ENCODE results near the gene MDP1. TPM values are rescaled to one million over a fixed set of nuclear protein-coding genes. Genes with fewer than 3 reads are reported as not detected.
"Not testable (repeated sequence)": the region's sequence is repeated elsewhere in the genome, so short reads cannot be mapped to it uniquely, and the experiment has no call there.

The MDP1 gene
- polyA plus RNA-seq, 1 donor from 2014 or later: 33.5 TPM

- peak overlapping the region in 1 of 4 donors; percentile 69 for H3K4me3 Mint-ChIP-seq
- H3K36me3 Mint-ChIP-seq: peaks cover 8% of the 10 kb centered on the region
- peak overlapping the region in 1 of 3 donors; percentile 11 for H3K27ac Mint-ChIP-seq
- peaks cover 6 to 25% (median 16%) of the 10 kb centered on the region in 3 donors for H3K4me1 Mint-ChIP-seq
- peaks cover 0 to 5% (median 2%) of the 10 kb centered on the region in 3 donors for H3K9me3 Mint-ChIP-seq
- H3K27me3 Mint-ChIP-seq: no peaks in the 10 kb centered on the region
Observed at GRCh38 chr14:24204163-24205146, 11.4 kb downstream of the MDP1 start.

GRCh38 chr14:24203249-24203886, 12.5 kb downstream of the MDP1 start:
- H3K27me3 Mint-ChIP-seq, H3K36me3 Mint-ChIP-seq, H3K27ac Mint-ChIP-seq, H3K9me3 Mint-ChIP-seq: not testable (repeated sequence)
- H3K4me3 Mint-ChIP-seq: peak overlapping the region in 1 of 4 donors; percentile 49
- peaks cover 13 to 34% (median 26%) of the 10 kb centered on the region in 3 donors for H3K4me1 Mint-ChIP-seq

- not testable (repeated sequence) for H3K36me3 Mint-ChIP-seq, H3K27ac Mint-ChIP-seq, H3K27me3 Mint-ChIP-seq, H3K9me3 Mint-ChIP-seq
- H3K4me3 Mint-ChIP-seq: peak overlapping the region in 1 of 4 donors; percentile 49
- H3K4me1 Mint-ChIP-seq: peaks cover 14 to 34% (median 26%) of the 10 kb centered on the region in 3 donors
Observed at GRCh38 chr14:24202538-24202937, 13.3 kb downstream of the MDP1 start.

GRCh38 chr14:24198814-24199524, 16.9 kb downstream of the MDP1 start:
- Mint-ChIP-seq H3K27me3 (no peaks in the 10 kb centered on the region), H3K4me1 (peaks cover 27 to 30% (median 28%) of the 10 kb centered on the region in 3 donors), H3K9me3 (peaks cover 0 to 5% (median 2%) of the 10 kb centered on the region in 3 donors), H3K4me3 (peak overlapping the region in 2 of 4 donors; percentile 20 to 97), H3K27ac (peak overlapping the region; percentile 63 to 84 (median 63)), H3K36me3 (peaks cover 2% of the 10 kb centered on the region)

- Mint-ChIP-seq H3K27me3 (no peaks in the 10 kb centered on the region), H3K4me1 (peaks cover 30 to 31% (median 31%) of the 10 kb centered on the region in 3 donors), H3K36me3 (peaks cover under 1% of the 10 kb centered on the region), H3K27ac (peak overlapping the region; percentile 94 to 99 (median 99)), H3K4me3 (peak overlapping the region in 3 of 4 donors; percentile 93 to 97 (median 97)), H3K9me3 (peaks cover 0 to 1% (median 0%) of the 10 kb centered on the region in 3 donors)
Observed at GRCh38 chr14:24197056-24197450, 18.8 kb downstream of the MDP1 start.

DNA sequence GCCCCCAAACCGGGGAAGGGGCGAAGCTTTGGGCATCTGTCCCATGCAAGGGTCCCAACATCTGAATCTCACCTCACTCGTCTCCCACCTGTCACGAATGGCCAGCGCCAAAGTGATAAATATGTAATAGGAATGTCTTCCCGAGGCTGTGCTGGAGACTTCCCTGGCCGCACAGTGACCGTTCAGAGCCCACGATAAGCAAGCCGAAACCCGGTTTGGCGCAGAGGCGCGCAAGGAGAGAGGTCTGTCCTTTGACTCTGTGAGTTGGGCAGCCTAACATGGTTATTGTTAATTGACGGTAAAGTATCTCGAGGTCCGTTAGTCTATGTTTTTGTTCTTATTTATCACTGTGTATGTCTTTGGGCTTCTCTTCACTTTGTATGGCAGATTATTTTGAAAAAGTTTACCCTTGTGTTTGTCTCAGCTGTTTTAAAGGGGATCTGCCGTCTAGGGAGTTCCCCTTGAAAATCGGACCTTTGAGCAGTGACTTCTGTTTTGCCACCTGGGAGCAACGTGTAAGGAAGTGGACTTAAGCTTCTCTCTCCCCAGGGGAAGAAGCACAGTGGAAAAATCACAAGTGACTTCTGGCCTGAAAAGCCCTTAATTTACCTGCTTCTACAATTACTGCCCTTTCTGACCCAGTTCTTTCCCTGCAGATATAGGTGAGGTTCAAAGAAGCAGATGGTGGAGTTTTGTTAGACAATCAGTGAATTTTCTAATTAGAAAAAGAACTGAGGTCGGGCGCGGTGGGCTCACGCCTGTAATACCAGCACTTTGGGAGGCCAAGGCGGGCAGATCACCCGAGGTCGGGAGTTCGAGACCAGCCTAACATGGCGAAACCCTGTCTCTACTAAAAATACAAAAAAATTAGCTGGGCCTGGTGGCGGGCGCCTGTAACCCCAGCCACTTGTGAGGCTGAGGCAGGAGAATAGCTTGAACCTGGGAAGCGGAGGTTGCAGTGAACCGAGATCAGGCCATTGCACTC, 19.5 kb downstream of the MDP1 start:
- peaks cover 30 to 31% (median 31%) of the 10 kb centered on the region in 3 donors for H3K4me1 Mint-ChIP-seq

DNA sequence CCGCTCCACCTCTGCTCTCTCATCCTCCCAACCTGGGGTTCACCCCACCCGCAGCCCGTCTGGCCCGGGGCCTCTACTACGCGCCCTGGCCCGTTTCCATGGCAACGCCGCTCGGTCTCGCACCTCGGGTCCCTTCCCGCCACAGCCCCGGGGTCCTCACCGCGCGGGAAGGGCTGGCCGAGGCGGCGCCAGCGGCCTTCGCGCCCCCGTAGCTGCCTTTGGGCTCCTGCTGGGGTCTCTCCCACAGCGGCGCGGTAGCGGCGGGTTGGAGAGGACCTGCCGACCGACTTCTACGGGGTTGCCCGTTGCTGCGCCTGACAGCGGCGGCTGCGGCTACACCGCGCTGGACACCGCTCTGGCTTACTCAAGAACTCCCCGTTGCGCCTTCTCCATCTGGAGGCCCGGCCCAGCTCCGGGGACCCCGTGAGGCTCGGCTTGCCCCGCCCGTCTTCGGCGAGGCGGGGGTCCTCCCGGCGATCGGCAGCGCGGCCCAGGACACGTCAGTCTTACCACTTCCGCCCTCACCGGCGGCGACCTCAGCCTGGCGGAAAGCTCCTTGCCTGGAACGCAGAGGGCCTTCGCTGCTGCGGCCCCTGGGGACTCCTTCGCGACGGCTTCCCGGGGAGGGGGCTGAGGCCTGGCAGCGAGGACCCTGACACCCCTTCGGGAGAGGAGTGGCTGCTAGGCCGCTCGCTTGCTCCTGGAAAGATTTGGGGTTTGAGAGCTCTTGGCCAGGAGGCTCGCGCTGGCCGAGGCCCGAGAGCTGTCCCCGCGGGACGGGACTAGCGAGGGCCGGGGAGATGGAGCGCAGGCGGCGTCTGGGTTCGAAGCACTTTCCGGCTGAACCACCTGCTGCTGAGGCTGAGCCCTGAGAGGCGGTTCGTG, 20.4 kb downstream of the MDP1 start, which contains the start of gene TM9SF1:
TM9SF1 (minus strand) TSS at position 256 of the 885 bp plus-strand sequence. CDS start 422 bp downstream, outside the sequence.
- Mint-ChIP-seq H3K9me3 (no peaks in the 10 kb centered on the region), H3K36me3 (no peaks in the 10 kb centered on the region), H3K27me3 (no peaks in the 10 kb centered on the region), H3K4me1 (peaks cover 30 to 31% (median 31%) of the 10 kb centered on the region in 3 donors), H3K4me3 (peak within 1 kb of the TSS; percentile 93 to 97 (median 96)), H3K27ac (peak within 1 kb of the TSS; percentile 99)

More for the DNA sequence above, 19.5 kb downstream of the MDP1 start:
- Mint-ChIP-seq H3K36me3 (no peaks in the 10 kb centered on the region), H3K4me3 (peak overlapping the region; percentile 93 to 97 (median 96)), H3K27me3 (no peaks in the 10 kb centered on the region), H3K27ac (peak overlapping the region; percentile 99), H3K9me3 (no peaks in the 10 kb centered on the region)

DNA sequence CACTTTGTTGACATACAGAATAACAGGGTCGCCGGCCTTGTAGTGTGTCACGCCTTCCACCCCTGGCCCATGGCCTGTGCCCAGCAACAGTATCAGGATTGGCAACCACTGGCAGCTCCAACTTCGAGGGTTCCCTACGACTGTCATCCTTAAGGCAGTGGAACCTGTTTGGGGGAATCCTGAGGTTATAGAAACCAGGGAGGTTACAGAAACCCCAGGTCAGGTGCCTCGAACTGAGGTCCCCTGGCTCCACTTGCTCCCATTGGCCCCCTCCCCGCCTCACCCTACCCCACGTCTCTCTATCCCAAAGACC, 21.0 kb downstream of the MDP1 start:
- Mint-ChIP-seq H3K36me3 (no peaks in the 10 kb centered on the region), H3K27ac (peak overlapping the region; percentile 99), H3K4me1 (peaks cover 30 to 32% (median 31%) of the 10 kb centered on the region in 3 donors), H3K4me3 (peak overlapping the region; percentile 93 to 97 (median 96)), H3K9me3 (no peaks in the 10 kb centered on the region), H3K27me3 (no peaks in the 10 kb centered on the region)

- peak overlapping the region; percentile 90 to 99 (median 99) for H3K27ac Mint-ChIP-seq
- H3K4me1 Mint-ChIP-seq: peaks cover 31 to 34% (median 32%) of the 10 kb centered on the region in 3 donors
- H3K27me3 Mint-ChIP-seq: no peaks in the 10 kb centered on the region
Observed at GRCh38 chr14:24194186-24194872, 21.5 kb downstream of the MDP1 start.

GRCh38 chr14:24192933-24193332, 22.9 kb downstream of the MDP1 start:
- peak overlapping the region in 1 of 3 donors; percentile 77 for H3K27ac Mint-ChIP-seq
- no peaks in the 10 kb centered on the region for H3K36me3 Mint-ChIP-seq
- peaks cover 27 to 33% (median 32%) of the 10 kb centered on the region in 3 donors for H3K4me1 Mint-ChIP-seq
- no peaks in the 10 kb centered on the region for H3K27me3 Mint-ChIP-seq
- H3K9me3 Mint-ChIP-seq: no peaks in the 10 kb centered on the region
- peak overlapping the region in 2 of 4 donors; percentile 37 to 87 for H3K4me3 Mint-ChIP-seq

More at GRCh38 chr14:24194186-24194872, 21.5 kb downstream of the MDP1 start:
- H3K36me3 Mint-ChIP-seq: no peaks in the 10 kb centered on the region
- H3K9me3 Mint-ChIP-seq: no peaks in the 10 kb centered on the region
- peak overlapping the region; percentile 93 to 97 (median 96) for H3K4me3 Mint-ChIP-seq

- no peaks in the 10 kb centered on the region for H3K27me3 Mint-ChIP-seq
- peak overlapping the region in 1 of 4 donors; percentile 100 for H3K4me3 Mint-ChIP-seq
- H3K4me1 Mint-ChIP-seq: peaks cover 25 to 26% (median 25%) of the 10 kb centered on the region in 3 donors
- H3K36me3 Mint-ChIP-seq: peaks cover 1% of the 10 kb centered on the region
- H3K27ac Mint-ChIP-seq: peak overlapping the region in 1 of 3 donors; percentile 99
- H3K9me3 Mint-ChIP-seq: no peaks in the 10 kb centered on the region
Observed at GRCh38 chr14:24190416-24190815, 25.4 kb downstream of the MDP1 start.

- H3K27me3 Mint-ChIP-seq: no peaks in the 10 kb centered on the region
- H3K4me1 Mint-ChIP-seq: peaks cover 22 to 24% (median 23%) of the 10 kb centered on the region in 3 donors
- no peaks in the 10 kb centered on the region for H3K9me3 Mint-ChIP-seq
- H3K27ac Mint-ChIP-seq: peak overlapping the region; percentile 88 to 99 (median 95)
- peak overlapping the region in 2 of 4 donors; percentile 48 to 100 for H3K4me3 Mint-ChIP-seq
- H3K36me3 Mint-ChIP-seq: peaks cover 1% of the 10 kb centered on the region
Observed at GRCh38 chr14:24189460-24189859, 26.4 kb downstream of the MDP1 start.
